HK-2 (cell line): ENCODE measurements around the gene RFESD.
"Not testable (repeated sequence)": the region's sequence is repeated elsewhere in the genome, so short reads cannot be mapped to it uniquely, and the experiment has no call there.

Experiments
- DNase-seq: peaks from one replicate; pipeline ENCODE4 v3.0.0-alpha.2; 2018; ENCODE audit not compliant: unreplicated experiment

Gene RFESD

GRCh38 chr5:95628933-95629332 is 17.6 kb upstream of the RFESD start:
- DNase-seq = no peak

GRCh38 chr5:95630394-95630917 is 16.1 kb upstream of the RFESD start:
- DNase-seq = no peak

- DNase-seq = peak; percentile 9
Measured at GRCh38 chr5:95631255-95631958, 15.2 kb upstream of the RFESD start.

- peak; percentile 64 for DNase-seq
Measured at GRCh38 chr5:95631991-95632675, 14.4 kb upstream of the RFESD start.

- not testable (repeated sequence) for DNase-seq
Measured at GRCh38 chr5:95632942-95633341, 13.6 kb upstream of the RFESD start.

GRCh38 chr5:95633671-95634070 is 12.9 kb upstream of the RFESD start:
- no peak for DNase-seq

- DNase-seq = no peak
Measured at GRCh38 chr5:95634081-95634480, 12.5 kb upstream of the RFESD start.

GRCh38 chr5:95638632-95639031 is 7.9 kb upstream of the RFESD start:
- DNase-seq = no peak

GRCh38 chr5:95641741-95642220 is 4.8 kb upstream of the RFESD start:
- no peak for DNase-seq

GRCh38 chr5:95643152-95643551 is 3.4 kb upstream of the RFESD start:
- DNase-seq = no peak

GRCh38 chr5:95644351-95645042 is 2.1 kb upstream of the RFESD start:
- peak; percentile 23 for DNase-seq

GRCh38 chr5:95646226-95646568 is 380 bp upstream of the RFESD start:
- DNase-seq = not testable (repeated sequence)

- no peak for DNase-seq
Measured at GRCh38 chr5:95647886-95648860, 1.6 kb downstream of the RFESD start.

- DNase-seq = no peak
Measured at GRCh38 chr5:95649274-95649673, 2.7 kb downstream of the RFESD start.

- DNase-seq = no peak
Measured at GRCh38 chr5:95649842-95650620, 3.5 kb downstream of the RFESD start.

- DNase-seq = no peak
Measured at GRCh38 chr5:95652849-95653248, 6.3 kb downstream of the RFESD start.

- no peak for DNase-seq
Measured at GRCh38 chr5:95654196-95654595, 7.6 kb downstream of the RFESD start.

GRCh38 chr5:95655575-95655974 is 9.0 kb downstream of the RFESD start:
- no peak for DNase-seq

- DNase-seq = no peak
Measured at GRCh38 chr5:95660060-95660459, 13.5 kb downstream of the RFESD start.

- DNase-seq = no peak
Measured at GRCh38 chr5:95662946-95663345, 16.4 kb downstream of the RFESD start.
